HFF-Myc (cell line): ENCODE data around the gene HELQ.

ENCODE experiments used
- DNase-seq: peaks from one replicate; pipeline ENCODE4 v3.0.0-alpha.2; 2011; ENCODE audit warnings: low read depth; ENCODE audit errors: extremely low read depth
- H3K4me3 ChIP-seq: replicated peaks from 2 replicates; pipeline ENCODE4 v1.5.1; 2011; ENCODE audit warnings: low read depth, mild to moderate bottlenecking, control low read depth, low read length
- CTCF ChIP-seq: IDR thresholded peaks from 2 replicates; pipeline ENCODE4 v1.5.1; 2012; ENCODE audit warnings: mild to moderate bottlenecking, low read depth, low read length, control low read depth; ENCODE audit errors: missing control alignments

The HELQ gene

GRCh38 chr4:83387476-83388312 is 67.9 kb downstream of the HELQ start:
- no peak for DNase-seq
- H3K4me3 ChIP-seq: no peak overlapping the region
- TF ChIP-seq CTCF: no peak

- no peak overlapping the region for H3K4me3 ChIP-seq
- no peak for DNase-seq
- no peak for TF ChIP-seq CTCF
Measured at GRCh38 chr4:83387012-83387411, 68.6 kb downstream of the HELQ start.

- DNase-seq: no peak
- TF ChIP-seq CTCF: no peak
- H3K4me3 ChIP-seq: no peak overlapping the region
Measured at GRCh38 chr4:83382850-83383249, 72.8 kb downstream of the HELQ start.

DNA sequence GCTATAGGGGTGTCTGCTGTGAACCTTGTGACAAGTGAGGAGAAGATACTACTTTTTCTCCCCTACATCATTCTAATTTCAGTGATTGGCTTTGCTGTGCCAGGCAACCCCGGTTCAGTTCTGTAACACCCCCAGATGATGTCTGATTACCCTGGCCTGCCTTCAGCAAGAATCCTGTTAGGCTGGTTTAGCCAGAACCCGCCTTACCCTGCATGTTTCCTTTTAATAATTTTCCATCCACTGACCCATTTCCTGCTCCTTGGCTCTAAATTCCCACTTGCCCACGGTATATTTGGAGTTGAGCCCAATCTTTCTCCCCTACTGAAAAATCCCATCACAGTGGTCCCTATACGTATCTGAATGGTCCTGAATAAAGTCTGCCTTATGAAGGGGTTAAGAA is 74.5 kb downstream of the HELQ start:
- no peak for DNase-seq
- H3K4me3 ChIP-seq: no peak overlapping the region
- TF ChIP-seq CTCF: no peak

DNA sequence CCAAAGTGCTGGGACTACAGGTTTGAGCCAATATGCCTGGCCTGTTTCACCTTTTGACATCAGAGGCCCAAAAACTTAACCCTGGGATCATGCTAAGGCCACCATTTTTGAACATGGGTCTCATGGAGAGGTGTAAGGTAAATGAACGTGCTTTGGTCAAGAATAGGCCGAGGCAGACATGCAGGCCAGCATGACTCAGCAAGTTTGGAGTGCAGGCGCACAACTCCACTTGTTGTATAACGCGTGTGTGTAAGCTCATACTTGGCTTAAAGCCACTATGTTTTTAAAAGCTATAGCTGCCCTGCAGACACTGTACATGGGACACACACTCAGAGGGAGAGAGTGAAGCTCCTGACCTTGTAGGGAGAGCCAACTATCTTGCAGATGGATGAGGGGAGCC is 77.2 kb downstream of the HELQ start:
- no peak for DNase-seq
- no peak overlapping the region for H3K4me3 ChIP-seq
- no peak for TF ChIP-seq CTCF

- DNase-seq: no peak
- no peak for TF ChIP-seq CTCF
- H3K4me3 ChIP-seq: no peak overlapping the region
Measured at GRCh38 chr4:83372931-83373330, 82.7 kb downstream of the HELQ start.

GRCh38 chr4:83371936-83372335 is 83.7 kb downstream of the HELQ start:
- H3K4me3 ChIP-seq: no peak overlapping the region
- DNase-seq: no peak
- no peak for TF ChIP-seq CTCF
